Measurements from ENCODE around the gene UQCC5. TPM values are rescaled to one million over a fixed set of nuclear protein-coding genes. Genes with fewer than 3 reads are reported as not detected.

UQCC5 gene
- polyA plus RNA-seq, 1 donor (not counting 4 experiments of a cell fraction or from before 2014, with no cell fraction given): 20.0 TPM

DNA sequence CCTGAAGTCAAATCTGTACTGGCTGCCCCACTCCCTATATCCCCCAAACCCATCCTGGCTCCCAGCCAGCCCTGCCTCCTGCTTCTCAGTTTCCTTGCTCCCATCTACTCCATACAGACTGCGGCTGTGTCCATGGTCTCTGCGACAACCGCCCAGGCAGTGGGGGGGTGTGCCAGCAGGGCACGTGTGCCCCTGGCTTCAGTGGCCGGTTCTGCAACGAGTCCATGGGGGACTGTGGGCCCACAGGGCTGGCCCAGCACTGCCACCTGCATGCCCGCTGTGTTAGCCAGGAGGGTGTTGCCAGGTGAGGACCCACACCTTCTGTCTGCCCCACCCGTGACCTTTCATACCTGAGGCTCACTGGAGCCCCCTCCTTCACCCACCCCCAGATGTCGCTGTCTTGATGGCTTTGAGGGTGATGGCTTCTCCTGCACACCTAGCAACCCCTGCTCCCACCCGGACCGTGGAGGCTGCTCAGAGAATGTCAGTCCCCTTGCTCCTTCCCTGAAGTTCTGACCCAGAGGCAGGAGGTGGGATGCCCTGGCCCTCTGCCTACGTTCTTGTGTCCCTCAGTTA is 26.6 kb upstream of the UQCC5 start:
- Histone ChIP-seq H3K27me3 (ENCODE audit: control insufficient read depth, extremely low read depth, insufficient read depth, low read length) (peaks cover 9% of the 10 kb centered on the region), H3K36me3 (ENCODE audit: control insufficient read depth in 2 of 2, extremely low read depth in 1 of 2, insufficient read depth in 2 of 2, low read length in 2 of 2) (no peaks in the 10 kb centered on the region), H4K20me1 (ENCODE audit: control insufficient read depth, extremely low read depth, insufficient read depth, low read length) (no peaks in the 10 kb centered on the region), H3K9me3 (ENCODE audit: control insufficient read depth, low read depth, low read length) (no peaks in the 10 kb centered on the region), H3K9ac (ENCODE audit: control insufficient read depth, extremely low read depth, insufficient read depth, low read length) (no peak overlapping the region), H3K9me1 (ENCODE audit: control insufficient read depth, extremely low read depth, insufficient read depth, low read length) (no peaks in the 10 kb centered on the region), H3K4me2 (ENCODE audit: control insufficient read depth, extremely low read depth, insufficient read depth, low read depth, low read length) (no peak overlapping the region), H3K4me3 (ENCODE audit: control insufficient read depth in 2 of 3, extremely low read depth in 1 of 3, insufficient read depth in 2 of 3, low read depth in 1 of 3, low read length in 3 of 3) (no peak overlapping the region), H3K27ac (ENCODE audit: control insufficient read depth, insufficient read depth, low read length) (no peak overlapping the region), H3K4me1 (ENCODE audit: control insufficient read depth, extremely low read depth, insufficient read depth, low read length) (no peaks in the 10 kb centered on the region), H3K79me2 (ENCODE audit: control insufficient read depth, insufficient read depth, low read length) (no peaks in the 10 kb centered on the region), H2AFZ (ENCODE audit: control insufficient read depth, low read length) (no peak overlapping the region)
- dilution Hi-C loops (cut with MboI; ENCODE audit: extremely low pct_ligation_motif_present, low sequenced_read_pairs): no loop called here
- TF ChIP-seq, protein P1, sequence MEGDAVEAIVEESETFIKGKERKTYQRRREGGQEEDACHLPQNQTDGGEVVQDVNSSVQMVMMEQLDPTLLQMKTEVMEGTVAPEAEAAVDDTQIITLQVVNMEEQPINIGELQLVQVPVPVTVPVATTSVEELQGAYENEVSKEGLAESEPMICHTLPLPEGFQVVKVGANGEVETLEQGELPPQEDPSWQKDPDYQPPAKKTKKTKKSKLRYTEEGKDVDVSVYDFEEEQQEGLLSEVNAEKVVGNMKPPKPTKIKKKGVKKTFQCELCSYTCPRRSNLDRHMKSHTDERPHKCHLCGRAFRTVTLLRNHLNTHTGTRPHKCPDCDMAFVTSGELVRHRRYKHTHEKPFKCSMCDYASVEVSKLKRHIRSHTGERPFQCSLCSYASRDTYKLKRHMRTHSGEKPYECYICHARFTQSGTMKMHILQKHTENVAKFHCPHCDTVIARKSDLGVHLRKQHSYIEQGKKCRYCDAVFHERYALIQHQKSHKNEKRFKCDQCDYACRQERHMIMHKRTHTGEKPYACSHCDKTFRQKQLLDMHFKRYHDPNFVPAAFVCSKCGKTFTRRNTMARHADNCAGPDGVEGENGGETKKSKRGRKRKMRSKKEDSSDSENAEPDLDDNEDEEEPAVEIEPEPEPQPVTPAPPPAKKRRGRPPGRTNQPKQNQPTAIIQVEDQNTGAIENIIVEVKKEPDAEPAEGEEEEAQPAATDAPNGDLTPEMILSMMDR (optimal IDR thresholded peaks at IDR 0.05 in 1 of 3, IDR thresholded peaks at IDR 0.05 in 1 of 3, conservative IDR thresholded peaks at IDR 0.05 in 1 of 3; ENCODE audit: extremely low read depth in 1 of 3, insufficient read depth in 2 of 3, low read length in 3 of 3): no peak
- no peak for TF ChIP-seq EZH2 (IDR thresholded peaks at IDR 0.05; ENCODE audit: low read length)
- FAIRE-seq (no peak), DNase-seq (ENCODE audit: low read depth, low spot score) (no peak)

DNA sequence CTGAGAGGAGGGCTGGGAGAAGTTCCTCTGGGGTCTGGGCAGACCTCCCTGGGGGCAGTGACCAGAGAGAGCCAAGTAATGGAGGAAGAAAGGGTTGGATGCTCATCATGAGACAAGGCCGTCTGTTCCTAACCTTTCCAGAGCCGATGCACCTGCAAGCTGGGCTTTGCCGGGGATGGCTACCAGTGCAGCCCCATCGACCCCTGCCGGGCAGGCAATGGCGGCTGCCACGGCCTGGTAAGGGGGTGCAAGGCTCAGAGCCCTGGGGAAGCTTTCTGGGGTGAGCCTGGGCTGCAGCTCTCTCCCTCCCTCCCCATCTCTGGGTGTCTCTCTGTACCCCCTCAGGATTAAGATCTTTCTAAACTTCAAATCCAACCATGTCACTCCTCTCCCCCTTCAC is 24.9 kb upstream of the UQCC5 start:
- no peaks in the 10 kb centered on the region for H4K20me1 ChIP-seq (ENCODE audit: control insufficient read depth, extremely low read depth, insufficient read depth, low read length)
- peaks cover 8% of the 10 kb centered on the region for H3K27me3 ChIP-seq (ENCODE audit: control insufficient read depth, extremely low read depth, insufficient read depth, low read length)
- H3K4me2 ChIP-seq (ENCODE audit: control insufficient read depth, extremely low read depth, insufficient read depth, low read depth, low read length): no peak overlapping the region
- no peak overlapping the region for H2AFZ ChIP-seq (ENCODE audit: control insufficient read depth, low read length)
- no peak for FAIRE-seq
- no peak overlapping the region for H3K9ac ChIP-seq (ENCODE audit: control insufficient read depth, extremely low read depth, insufficient read depth, low read length)
- no peak overlapping the region for H3K27ac ChIP-seq (ENCODE audit: control insufficient read depth, insufficient read depth, low read length)
- H3K9me1 ChIP-seq (ENCODE audit: control insufficient read depth, extremely low read depth, insufficient read depth, low read length): no peaks in the 10 kb centered on the region
- dilution Hi-C loops (cut with MboI; ENCODE audit: extremely low pct_ligation_motif_present, low sequenced_read_pairs): no loop called here
- DNase-seq (ENCODE audit: low read depth, low spot score): no peak
- H3K4me3 ChIP-seq (ENCODE audit: control insufficient read depth in 2 of 3, extremely low read depth in 1 of 3, insufficient read depth in 2 of 3, low read depth in 1 of 3, low read length in 3 of 3): no peak overlapping the region
- H3K36me3 ChIP-seq (ENCODE audit: control insufficient read depth in 2 of 2, extremely low read depth in 1 of 2, insufficient read depth in 2 of 2, low read length in 2 of 2): no peaks in the 10 kb centered on the region
- no peak for TF ChIP-seq EZH2 (IDR thresholded peaks at IDR 0.05; ENCODE audit: low read length)
- no peaks in the 10 kb centered on the region for H3K4me1 ChIP-seq (ENCODE audit: control insufficient read depth, extremely low read depth, insufficient read depth, low read length)
- H3K9me3 ChIP-seq (ENCODE audit: control insufficient read depth, low read depth, low read length): no peaks in the 10 kb centered on the region
- H3K79me2 ChIP-seq (ENCODE audit: control insufficient read depth, insufficient read depth, low read length): no peaks in the 10 kb centered on the region

DNA sequence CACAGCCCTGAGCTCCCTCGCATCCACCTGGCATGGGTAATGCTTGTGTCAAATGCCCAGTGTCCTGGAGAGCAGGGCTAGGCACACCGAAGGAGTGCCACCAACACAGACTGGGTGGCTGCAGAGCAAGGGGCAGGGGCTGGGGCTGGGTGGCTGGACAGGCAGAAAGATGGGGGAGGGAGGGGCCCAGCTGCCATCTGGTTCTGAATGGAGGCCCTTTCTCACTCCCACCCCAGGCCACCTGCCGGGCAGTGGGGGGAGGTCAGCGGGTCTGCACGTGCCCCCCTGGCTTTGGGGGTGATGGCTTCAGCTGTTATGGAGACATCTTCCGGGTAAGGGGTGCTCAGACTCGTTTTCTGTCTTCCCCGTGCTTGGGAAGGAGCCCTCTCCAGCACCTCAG is 24.3 kb upstream of the UQCC5 start:
- no peaks in the 10 kb centered on the region for H3K9me3 ChIP-seq (ENCODE audit: control insufficient read depth, low read depth, low read length)
- no peaks in the 10 kb centered on the region for H3K4me1 ChIP-seq (ENCODE audit: control insufficient read depth, extremely low read depth, insufficient read depth, low read length)
- dilution Hi-C loops (cut with MboI; ENCODE audit: extremely low pct_ligation_motif_present, low sequenced_read_pairs): no loop called here
- no peak for DNase-seq (ENCODE audit: low read depth, low spot score)
- H3K79me2 ChIP-seq (ENCODE audit: control insufficient read depth, insufficient read depth, low read length): no peaks in the 10 kb centered on the region
- no peak overlapping the region for H3K4me2 ChIP-seq (ENCODE audit: control insufficient read depth, extremely low read depth, insufficient read depth, low read depth, low read length)
- no peaks in the 10 kb centered on the region for H3K9me1 ChIP-seq (ENCODE audit: control insufficient read depth, extremely low read depth, insufficient read depth, low read length)
- no peak overlapping the region for H2AFZ ChIP-seq (ENCODE audit: control insufficient read depth, low read length)
- no peak overlapping the region for H3K4me3 ChIP-seq (ENCODE audit: control insufficient read depth in 2 of 3, extremely low read depth in 1 of 3, insufficient read depth in 2 of 3, low read depth in 1 of 3, low read length in 3 of 3)
- no peak overlapping the region for H3K27ac ChIP-seq (ENCODE audit: control insufficient read depth, insufficient read depth, low read length)
- peaks cover 8% of the 10 kb centered on the region for H3K27me3 ChIP-seq (ENCODE audit: control insufficient read depth, extremely low read depth, insufficient read depth, low read length)
- no peaks in the 10 kb centered on the region for H3K36me3 ChIP-seq (ENCODE audit: control insufficient read depth in 2 of 2, extremely low read depth in 1 of 2, insufficient read depth in 2 of 2, low read length in 2 of 2)
- H4K20me1 ChIP-seq (ENCODE audit: control insufficient read depth, extremely low read depth, insufficient read depth, low read length): no peaks in the 10 kb centered on the region
- H3K9ac ChIP-seq (ENCODE audit: control insufficient read depth, extremely low read depth, insufficient read depth, low read length): no peak overlapping the region
- TF ChIP-seq, protein P1 (optimal IDR thresholded peaks at IDR 0.05 in 1 of 3, IDR thresholded peaks at IDR 0.05 in 1 of 3, conservative IDR thresholded peaks at IDR 0.05 in 1 of 3; ENCODE audit: extremely low read depth in 1 of 3, insufficient read depth in 2 of 3, low read length in 3 of 3): no peak
- TF ChIP-seq EZH2 (IDR thresholded peaks at IDR 0.05; ENCODE audit: low read length): no peak
- FAIRE-seq: no peak
